GM18909 (cell line): ENCODE measurements around the gene LANCL3.
A peak's percentile ranks its signal among the peaks of the same experiment; 100 is the strongest.
"Not testable (repeated sequence)": the region's sequence is repeated elsewhere in the genome, so short reads cannot be mapped to it uniquely, and the experiment has no call there.

Experiments used
- ATAC-seq: cut with Tn5 transposase; IDR thresholded peaks from one replicate; pipeline ENCODE4 v1.9.1; 2021; ENCODE audit warnings: mild to moderate bottlenecking; ENCODE audit not compliant: unreplicated experiment, poor library complexity

LANCL3 gene

DNA sequence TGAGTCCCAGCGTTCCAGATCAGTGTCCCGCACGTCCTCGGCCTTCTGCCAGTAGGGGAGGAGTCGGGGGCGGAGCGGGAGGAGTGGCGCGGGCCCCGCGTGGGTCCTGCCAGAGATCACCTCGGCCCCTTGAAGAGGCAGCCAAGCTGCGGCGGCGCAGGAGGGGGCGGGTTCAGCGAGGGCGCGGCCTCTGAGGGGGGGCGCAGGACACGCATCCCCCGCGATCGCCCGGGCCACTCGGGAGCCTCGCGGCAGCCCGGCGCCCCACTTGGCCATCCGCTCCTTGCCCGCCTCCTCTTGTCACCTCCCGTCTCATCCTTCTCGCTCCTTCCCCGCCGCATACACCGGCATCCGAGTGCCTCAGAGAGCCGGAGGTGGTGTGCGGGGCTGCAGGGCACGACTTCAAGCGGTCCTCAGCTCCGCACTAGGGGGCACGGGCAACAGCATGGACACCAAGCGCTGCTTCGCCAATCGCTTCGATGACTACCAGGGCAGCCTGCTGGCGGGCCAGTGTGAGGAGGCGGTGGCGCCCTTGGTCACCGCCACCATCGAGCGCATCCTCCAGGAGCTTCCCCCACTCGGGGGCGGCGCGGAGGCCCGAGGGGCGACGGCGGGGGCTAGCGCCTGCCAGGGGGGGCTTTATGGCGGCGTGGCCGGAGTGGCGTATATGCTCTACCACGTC, at the start of gene LANCL3:
Gene LANCL3, plus strand, starts transcription at position 236 of the 682 bp plus-strand sequence. Its CDS starts 210 bp downstream, at position 446.
- ATAC-seq = peak; percentile 13

DNA sequence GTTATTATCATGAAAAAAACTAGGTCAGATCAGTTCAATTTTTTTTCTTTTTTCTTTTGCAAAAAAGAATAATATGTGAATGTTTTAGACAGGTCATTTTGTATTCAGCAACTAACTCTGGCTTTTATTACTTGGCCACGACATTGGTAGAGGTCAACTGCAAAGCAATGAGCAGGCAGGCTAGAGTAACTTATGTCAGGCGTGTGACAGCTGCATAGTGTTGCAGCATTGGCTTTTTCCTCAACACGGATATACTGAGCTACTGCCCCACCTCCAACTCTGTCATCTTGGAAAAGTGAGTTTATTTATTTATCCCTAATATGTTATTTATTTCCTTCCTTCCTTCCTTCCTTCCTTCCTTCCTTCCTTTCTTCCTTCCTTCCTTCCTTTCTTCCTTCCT, 47.8 kb upstream of the LANCL3 start:
- not testable (repeated sequence) for ATAC-seq

DNA sequence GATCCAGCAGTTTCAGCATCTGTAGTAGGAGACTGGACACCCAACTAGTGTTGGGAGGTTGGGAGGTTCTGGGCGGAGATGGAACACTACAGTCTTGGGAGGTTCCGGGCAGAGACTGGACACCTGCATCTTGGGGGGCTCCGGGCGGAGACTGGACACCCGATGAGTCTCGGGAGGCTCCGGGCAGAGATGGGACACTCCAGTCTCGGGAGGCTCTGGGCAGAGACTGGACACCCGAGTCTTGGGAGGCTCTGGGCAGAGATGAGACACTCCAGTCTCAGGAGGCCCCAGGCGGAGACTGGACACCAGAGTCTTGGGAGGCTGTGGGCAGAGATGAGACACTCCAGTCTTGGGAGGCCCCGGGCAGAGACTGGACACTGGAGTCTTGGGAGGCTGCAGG, 29.5 kb upstream of the LANCL3 start:
- no peak for ATAC-seq

DNA sequence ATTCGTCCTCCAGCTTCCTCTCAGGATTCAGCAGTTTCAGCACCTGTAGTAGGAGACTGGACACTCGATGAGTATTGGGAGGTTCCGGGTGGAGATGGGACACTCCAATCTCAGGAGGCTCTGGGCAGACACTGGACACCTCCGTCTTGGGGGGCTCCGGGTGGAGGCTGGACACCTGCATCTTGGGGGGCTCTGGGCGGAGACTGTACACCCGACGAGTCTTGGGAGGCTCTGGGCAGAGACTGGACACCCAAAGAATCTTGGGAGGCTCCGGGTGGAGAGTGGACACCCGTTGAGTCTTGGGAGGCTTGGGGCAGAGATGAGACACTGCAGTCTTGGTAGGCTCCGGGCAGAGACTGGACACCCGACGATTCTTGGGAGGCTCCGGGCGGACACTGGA, 28.7 kb upstream of the LANCL3 start:
- ATAC-seq = no peak

DNA sequence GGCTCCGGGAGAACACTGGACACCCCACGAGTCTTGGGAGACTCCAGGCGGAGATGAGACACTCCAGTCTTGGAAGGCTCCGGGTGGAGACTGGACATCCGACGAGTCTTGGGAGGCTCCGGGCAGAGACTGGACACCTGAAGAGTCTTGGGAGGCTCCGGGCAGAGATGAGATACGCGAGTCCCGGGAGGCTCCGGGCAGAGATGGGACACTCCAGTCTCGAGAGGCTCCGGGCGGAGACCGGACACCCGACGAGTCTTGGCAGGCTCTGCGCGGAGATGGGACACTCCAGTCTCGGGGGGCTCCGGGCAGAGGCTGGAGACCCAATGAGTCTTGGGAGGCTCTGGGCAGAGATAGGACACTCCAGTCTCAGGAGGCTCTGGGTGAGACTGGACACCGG, 28.1 kb upstream of the LANCL3 start:
- ATAC-seq = no peak

DNA sequence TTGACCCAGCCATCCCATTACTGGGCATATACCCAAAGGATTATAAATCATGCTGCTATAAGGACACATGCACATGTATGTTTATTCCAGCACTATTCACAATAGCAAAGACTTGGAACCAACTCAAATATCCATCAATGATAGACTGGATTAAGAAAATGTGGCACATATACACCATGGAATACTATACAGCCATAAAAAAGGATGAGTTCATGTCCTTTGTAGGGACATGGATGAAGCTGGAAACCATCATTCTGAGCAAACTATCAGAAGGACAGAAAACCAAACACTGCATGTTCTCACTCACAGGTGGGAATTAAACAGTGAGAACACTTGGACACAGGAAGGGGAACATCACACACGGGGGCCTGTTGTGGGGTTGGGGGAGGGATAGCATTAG, 26.9 kb upstream of the LANCL3 start:
- not testable (repeated sequence) for ATAC-seq

DNA sequence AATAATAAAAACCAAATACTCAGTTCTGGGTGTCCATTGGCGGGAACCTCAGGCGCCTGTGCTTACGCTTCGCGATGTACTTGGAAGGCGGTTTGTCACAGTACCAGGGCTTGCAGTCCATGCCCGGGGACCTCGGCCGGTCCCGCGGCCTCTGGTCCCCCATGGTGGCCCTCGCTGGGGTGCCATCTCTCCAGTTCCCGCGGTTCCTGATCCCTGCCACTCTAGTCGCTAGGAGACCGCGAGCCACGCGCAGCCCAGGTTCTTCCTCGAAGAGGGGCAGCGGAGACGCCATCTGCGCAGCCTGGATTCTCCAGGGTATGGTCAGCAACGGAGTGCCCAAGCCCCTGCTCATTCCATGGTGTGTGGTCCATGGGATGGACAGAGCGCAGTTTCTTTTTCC, 26.4 kb upstream of the LANCL3 start:
- ATAC-seq = no peak

DNA sequence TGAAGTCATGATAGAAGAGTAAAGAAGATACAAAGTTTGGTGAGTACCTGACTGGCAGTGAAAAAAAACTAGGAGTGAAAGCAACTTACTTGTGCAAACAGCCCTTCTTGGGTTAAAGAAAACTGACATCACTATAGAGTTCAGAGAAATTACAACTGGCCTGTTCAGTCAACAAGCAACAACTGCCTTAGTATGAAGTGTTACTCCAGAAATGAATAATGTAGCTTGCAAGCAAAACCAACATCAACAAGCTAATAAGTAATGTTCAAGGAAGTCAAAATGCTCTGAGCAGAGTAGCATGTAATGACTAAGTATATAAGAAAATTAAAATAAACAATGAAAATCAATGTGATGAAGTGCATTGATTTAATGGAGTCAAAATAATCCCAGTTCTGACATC, 21.8 kb upstream of the LANCL3 start:
- ATAC-seq = not testable (repeated sequence)

DNA sequence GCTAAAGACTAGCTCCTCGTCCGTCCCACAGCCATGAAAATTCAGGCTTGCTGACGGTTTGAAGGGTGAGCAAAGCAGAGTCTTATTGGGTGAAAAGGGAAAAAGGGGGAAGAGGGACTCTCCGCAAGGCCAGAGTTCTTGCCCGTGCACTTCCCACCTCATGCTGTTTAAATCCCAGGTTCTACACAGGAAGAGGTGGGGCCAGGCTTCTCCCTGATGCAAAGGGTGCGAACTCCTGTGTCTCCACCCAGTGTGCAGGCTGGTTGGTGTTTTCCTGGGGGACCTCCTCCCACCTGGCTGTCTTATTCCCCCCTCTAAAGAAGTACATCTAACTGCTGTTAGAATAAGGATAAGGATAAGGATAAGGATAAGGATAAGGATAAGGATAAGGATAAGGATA, 18.0 kb upstream of the LANCL3 start:
- ATAC-seq = no peak

DNA sequence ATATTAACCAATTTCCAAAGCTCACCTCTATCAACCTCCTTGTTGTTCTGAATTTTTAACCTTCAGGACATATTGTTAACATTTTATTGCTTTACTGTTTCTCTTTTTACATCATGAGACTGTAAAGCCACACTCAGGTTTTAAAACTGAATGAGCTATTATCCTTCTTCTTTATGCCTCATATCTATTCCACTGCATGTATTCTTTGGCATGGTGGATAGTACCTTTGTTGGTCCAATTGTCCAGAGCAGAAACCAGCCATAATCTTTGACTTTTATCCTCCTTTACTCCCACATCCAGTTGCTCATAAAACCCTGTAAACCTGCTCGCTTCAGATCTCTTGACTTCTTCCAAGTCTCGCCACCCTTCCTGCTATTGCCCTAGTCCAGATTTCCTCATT, 6.2 kb upstream of the LANCL3 start:
- ATAC-seq = not testable (repeated sequence)

DNA sequence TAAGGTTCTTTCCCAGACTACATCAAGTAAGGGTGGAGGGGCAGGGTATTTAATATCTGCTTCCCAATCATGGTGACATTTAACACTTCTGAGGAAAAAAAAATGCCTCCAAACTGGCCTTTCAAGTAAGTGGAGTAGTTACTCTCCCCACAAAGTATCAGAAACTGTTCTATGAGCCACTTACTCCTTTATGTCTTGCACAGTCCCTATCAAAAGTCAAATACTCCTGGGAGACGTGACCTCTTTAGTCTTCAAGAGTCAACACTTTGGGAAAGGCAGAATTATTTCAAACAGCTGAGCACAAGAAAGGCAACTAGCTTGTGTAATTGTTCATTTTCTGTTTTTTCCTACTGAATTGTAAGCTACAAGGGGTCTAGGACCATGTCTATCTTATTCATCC, 1.1 kb upstream of the LANCL3 start:
- not testable (repeated sequence) for ATAC-seq

DNA sequence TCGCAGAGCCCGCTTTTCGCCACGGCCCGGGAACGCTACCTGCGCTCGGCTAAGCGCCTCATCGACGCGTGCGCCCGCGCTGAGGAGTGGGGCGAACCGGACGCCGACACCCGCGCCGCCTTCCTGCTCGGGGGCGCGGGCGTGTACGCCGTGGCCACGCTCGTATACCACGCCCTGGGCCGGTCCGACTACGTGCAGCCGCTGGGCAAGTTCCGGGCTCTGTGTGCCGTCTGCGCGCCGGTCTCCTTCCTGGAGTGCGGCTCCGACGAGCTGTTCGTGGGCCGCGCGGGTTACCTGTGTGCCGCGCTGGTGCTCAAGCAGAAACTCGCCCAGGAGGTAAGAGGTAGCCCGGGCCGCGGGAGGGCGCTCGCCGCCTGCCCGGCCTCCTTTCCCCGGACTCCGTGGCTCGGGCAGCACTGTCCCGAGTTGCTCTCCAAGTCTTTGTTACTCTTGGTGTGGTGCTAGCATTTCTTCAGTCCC, 687 bp downstream of the LANCL3 start:
- ATAC-seq = peak; percentile 44

DNA sequence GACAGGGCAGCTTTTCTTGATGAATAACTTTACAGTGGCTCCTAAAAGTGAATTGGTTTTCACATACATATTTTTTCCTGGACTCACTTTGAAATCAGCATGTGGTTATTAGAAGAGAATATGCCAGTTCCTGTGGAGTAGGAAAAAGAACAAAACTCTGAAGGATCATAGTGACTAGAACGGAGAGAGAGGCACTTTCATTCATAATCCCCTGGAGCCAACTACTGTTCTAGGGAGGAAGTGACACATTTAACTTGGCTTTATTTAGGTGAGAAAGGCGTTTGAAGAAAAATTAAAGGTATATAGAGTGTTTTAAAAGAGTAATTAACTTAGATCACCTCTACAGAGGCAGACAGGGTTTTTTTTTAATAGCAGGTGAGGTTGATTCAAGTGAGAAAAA, 1.7 kb downstream of the LANCL3 start:
- ATAC-seq = not testable (repeated sequence)

DNA sequence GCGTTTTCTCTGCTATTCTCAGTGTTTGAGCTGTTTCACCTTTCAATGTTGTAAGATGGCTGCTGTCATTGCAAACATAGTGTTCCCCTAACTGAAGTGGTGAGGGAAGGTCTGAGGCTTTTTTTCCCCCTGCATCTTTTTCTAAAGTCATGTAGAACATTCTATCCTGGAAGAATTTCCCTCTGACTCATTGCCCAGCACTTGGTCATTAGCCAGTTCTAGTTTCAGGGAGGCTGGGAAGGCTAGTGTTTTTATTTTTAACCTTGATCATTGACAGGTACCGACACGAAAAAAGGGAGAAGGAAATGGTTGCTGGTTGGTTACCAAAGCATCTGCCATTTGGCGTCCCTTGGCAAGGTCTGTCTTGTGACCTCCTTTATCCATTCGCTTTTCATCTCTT, 6.6 kb downstream of the LANCL3 start:
- ATAC-seq = no peak

DNA sequence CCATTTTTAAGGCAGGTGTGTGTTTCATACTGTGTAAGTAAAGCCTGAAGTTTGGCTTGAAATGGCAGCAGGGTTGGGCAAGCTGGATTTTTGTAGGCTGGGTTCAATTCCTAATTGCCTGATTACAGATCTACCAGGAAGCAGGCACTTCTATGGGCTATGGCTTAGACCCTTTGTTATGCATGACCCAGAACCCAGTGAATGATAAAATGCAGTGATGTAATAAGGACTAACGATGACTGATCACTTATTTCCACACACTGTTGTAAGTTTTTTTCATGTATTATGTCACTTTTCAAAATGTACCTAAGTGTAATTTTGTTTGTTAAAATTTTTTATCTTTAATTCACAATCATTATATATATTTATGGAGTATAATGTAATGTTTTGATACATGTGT, 8.6 kb downstream of the LANCL3 start:
- no peak for ATAC-seq

DNA sequence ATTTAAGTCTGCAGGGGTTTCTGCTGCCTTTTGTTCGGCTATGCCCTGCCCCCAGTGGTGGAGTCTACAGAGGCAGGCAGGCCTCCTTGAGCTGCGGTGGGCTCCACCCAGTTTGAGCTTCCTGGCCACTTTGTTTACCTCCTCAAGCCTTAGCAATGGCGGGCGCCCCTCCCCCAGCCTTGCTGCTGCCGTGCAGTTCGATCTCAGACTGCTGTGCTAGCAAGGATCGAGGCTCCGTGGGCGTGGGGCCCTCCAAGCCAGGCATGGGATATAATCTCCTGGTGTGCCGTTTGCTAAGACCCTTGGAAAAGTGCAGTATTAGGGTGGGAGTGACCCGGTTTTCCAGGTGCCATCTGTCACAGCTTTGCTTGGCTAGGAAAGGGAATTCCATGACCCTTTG, 15.9 kb downstream of the LANCL3 start:
- not testable (repeated sequence) for ATAC-seq

DNA sequence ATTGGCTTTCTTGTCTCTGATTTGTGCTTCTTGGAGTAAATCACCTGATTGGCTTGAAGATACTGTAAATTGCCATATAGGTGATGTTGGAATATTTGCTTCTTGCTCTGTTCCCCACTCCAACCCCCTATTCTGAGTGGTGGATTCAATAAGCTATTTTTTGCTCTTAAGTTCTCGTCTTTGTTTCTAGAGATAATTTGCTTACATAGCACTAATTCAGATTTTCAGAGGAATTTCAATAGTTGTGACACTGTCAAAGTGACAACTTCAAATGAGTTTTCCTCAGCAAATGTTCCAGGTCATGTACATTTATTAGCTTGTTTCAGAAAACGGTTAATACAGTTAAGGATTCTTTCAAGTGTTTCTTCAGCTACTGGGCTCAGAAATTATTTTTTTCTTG, 18.6 kb downstream of the LANCL3 start:
- no peak for ATAC-seq

DNA sequence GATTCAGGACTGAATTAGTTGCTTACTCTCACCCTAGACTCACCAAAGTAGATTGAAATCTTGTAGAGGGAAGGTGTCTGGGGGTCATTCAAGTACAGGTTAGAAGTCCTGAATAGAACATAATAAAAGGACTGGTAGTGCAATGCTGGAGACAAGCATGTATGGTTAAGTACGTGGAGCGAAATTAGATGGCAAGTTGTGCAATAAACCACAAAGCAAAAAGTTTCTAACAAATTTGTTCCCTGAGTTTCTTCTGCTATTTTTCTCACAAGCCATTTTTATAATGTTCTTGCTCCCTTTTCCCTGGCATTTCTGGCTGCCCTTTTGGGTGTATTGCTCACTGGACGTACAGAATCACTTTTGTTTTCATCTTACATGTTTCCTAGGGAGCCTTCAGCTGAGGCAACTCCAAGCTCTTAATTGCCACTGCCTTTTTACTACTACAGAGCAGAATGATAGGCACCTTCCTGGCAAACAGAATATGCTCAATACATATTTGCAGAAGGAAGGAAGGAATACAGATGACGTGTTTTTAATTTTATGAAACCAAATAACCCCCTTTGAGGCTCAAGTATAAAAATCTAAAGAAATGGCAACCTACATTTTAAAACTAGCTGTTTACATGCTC, 23.4 kb downstream of the LANCL3 start:
- ATAC-seq = no peak

DNA sequence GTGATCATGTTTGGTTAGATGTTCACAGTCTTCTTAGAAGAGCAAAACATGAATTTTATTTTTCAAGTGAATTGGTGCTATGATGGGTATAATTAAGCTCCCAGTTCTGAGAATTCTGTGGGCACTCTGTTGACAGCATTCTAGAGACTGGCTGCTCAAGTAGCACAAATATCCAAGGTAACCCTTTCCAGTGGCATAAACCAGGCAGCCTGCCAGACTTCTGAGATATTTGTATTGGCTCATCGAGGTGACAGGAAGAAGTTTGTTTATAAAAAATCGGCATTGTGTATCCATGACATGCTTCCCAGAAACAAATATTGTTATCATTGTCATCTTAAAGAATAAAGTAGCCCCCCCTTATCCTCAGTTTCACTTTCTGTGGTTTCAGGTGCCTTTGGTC, 28.3 kb downstream of the LANCL3 start:
- no peak for ATAC-seq

DNA sequence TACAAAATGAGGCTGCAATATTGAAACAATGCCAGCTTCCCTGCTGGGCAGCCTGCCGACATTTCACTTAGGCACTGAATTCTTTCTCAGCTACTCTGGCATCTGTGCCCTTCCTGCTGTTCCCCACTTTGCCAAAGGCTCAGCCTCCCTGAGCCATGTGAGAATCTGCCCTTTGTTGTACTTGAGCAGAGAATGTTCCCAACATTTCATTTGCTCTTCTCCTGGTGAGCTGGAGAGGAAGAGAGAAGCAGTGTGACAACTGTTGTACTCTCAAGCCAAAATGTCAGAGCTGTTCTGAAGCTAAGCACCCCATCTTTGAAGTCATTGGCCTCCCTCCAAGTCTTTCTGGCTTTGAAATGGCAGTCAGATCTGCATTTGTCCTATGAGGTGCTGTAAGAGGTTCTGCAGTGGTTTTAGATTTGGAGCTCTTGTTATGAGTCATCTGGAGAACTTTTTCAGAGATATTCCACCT, 32.5 kb downstream of the LANCL3 start:
- ATAC-seq = peak; percentile 68

DNA sequence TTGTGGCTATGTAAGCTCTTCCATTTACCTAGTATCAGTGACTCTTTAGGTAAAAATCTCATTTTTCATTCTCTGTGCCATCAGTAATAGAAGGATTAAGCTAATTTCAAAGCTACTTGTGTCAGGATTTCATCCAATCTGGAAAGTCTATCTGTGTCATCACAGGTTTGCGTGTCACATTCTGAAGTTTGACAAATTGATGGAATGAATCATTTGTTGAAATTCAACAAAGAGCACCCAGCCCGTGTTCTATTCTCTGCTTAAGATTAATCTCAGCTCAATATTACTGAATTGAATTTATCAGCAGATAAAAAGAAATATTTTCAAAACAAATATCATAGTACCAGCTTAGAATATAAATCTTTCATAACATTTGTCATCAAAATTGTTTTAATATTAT, 35.8 kb downstream of the LANCL3 start:
- ATAC-seq = no peak

DNA sequence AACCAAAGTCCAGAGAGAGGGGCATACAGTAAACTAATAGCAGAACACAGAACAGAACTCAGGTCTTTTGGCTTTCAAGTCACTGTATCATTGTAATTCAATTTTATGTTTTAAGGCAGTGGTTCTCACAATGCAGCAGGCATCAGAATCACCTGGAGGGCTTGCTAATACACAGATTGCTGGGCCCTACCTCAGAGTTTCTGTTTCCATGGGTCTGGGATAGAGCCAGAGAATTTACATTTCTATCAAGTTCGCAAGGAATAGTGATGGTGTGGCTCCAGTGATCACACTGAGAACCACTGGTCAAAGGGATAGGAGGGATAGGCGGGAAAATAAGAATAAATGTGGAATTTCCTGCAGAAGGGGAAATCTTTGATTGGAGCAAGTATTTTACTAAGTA, 36.7 kb downstream of the LANCL3 start:
- no peak for ATAC-seq
